Measurements from ENCODE around the gene GFOD1.

- no peak for TF ChIP-seq POLR2A (IDR thresholded peaks at IDR 0.05; ENCODE audit: low read depth, low read length)
- no peak for TF ChIP-seq POLR2AphosphoS5 (IDR thresholded peaks at IDR 0.05; ENCODE audit: low read depth, low read length)
- TF ChIP-seq TAF1 (IDR thresholded peaks at IDR 0.05; ENCODE audit: borderline replicate concordance, low read depth, low read length): no peak
These were observed 36.6 kb upstream of the GFOD1 start for GRCh38 chr6:13523826-13524622.

Data from GM12892 (cell line).